HL-60 (cell line): ENCODE data around the gene FAM53A.

Source experiments
- GABPA ChIP-seq: IDR thresholded peaks from 2 replicates; pipeline ENCODE4 v1.6.1; 2012; ENCODE audit warnings: low read depth
- REST ChIP-seq: IDR thresholded peaks from 2 replicates; pipeline ENCODE4 v1.6.1; 2012; ENCODE audit warnings: low read depth; ENCODE audit not compliant: insufficient replicate concordance
- SPI1 ChIP-seq: IDR thresholded peaks from 2 replicates; pipeline ENCODE4 v1.6.1; 2012; ENCODE audit warnings: low read depth, mild to moderate bottlenecking, borderline replicate concordance
- TF ChIP-seq, protein P1 (sequence below): IDR thresholded peaks from one replicate; pipeline ENCODE4 v1.5.1; 2011; ENCODE audit warnings: low read length, control low read depth, inconsistent platforms; ENCODE audit not compliant: insufficient read depth

- TF ChIP-seq REST (no peak), GABPA (no peak), SPI1 (no peak)
- TF ChIP-seq, protein P1, sequence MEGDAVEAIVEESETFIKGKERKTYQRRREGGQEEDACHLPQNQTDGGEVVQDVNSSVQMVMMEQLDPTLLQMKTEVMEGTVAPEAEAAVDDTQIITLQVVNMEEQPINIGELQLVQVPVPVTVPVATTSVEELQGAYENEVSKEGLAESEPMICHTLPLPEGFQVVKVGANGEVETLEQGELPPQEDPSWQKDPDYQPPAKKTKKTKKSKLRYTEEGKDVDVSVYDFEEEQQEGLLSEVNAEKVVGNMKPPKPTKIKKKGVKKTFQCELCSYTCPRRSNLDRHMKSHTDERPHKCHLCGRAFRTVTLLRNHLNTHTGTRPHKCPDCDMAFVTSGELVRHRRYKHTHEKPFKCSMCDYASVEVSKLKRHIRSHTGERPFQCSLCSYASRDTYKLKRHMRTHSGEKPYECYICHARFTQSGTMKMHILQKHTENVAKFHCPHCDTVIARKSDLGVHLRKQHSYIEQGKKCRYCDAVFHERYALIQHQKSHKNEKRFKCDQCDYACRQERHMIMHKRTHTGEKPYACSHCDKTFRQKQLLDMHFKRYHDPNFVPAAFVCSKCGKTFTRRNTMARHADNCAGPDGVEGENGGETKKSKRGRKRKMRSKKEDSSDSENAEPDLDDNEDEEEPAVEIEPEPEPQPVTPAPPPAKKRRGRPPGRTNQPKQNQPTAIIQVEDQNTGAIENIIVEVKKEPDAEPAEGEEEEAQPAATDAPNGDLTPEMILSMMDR, result no peak
These were observed 58.4 kb downstream of the FAM53A start for GRCh38 chr4:1625600-1626138.
